Body of pancreas (tissue), 4 donors: ENCODE data around the gene CENATAC. TPM values are rescaled to one million over a fixed set of nuclear protein-coding genes. Genes with fewer than 3 reads are reported as not detected.

Experiments used
- ATAC-seq: fragments of 150-250 bp; one replicate; pipeline ENCODE4 v1.9.1; 2016
- DNase-seq, 4 donors: peaks; one replicate each; pipeline ENCODE4 v3.0.0-alpha.2; 2019
- H3K27ac ChIP-seq, 4 donors: fragments of 200-600 bp; sonication (generic); 1 replicate in 3 of 4; 2 replicates in 1 of 4; pipeline versions ENCODE4 v1.5.1 to v1.6.1; 2016 to 2019; ENCODE audit warnings: mild to moderate bottlenecking in 1 of 4, mixed read lengths in 1 of 4, moderate library complexity in 1 of 4
- H3K27me3 ChIP-seq, 2 donors: fragments of 200-600 bp; sonication (generic); one replicate each; pipeline ENCODE4 v1.6.0; 2016; ENCODE audit warnings: mild to moderate bottlenecking in 1 of 2
- H3K36me3 ChIP-seq, 2 donors: fragments of 200-600 bp; sonication (generic); replicated peaks in 1 of 2; 2 replicates each; pipeline ENCODE4 v1.5.1; 2016; ENCODE audit warnings: low read depth in 2 of 2; ENCODE audit not compliant: insufficient read depth in 1 of 2
- H3K4me1 ChIP-seq: fragments of 200-600 bp; sonication (generic); one replicate; pipeline ENCODE4 v1.6.0; 2016
- H3K4me3 ChIP-seq, 2 donors: fragments of 200-600 bp; sonication (generic); 1 replicate in 1 of 2; 2 replicates in 1 of 2; pipeline ENCODE4 v1.5.1; 2016 to 2019
- H3K9me3 ChIP-seq, 3 donors: fragments of 200-600 bp; sonication (generic); 1 replicate in 2 of 3; 2 replicates in 1 of 3; pipeline ENCODE4 v1.5.1; 2016
- POLR2A ChIP-seq, 3 donors: fragments of 450-650 bp; IDR thresholded peaks; one replicate each; pipeline ENCODE4 v1.6.1; 2016; ENCODE audit warnings: antibody characterized with exemption in 3 of 3, mild to moderate bottlenecking in 2 of 3
- WGBS, 2 donors: methylation state at CpG; one replicate each; pipeline ENCODE4 v1.1.5; 2017; 5-methylcytosine and 5-hydroxymethylcytosine counted together
- intact Hi-C: fragments of 100-400 bp; cut with DNase I; formaldehyde crosslinking; loops from one replicate; pipeline ENCODE4 v1.15.1; 2023
- microRNA-seq, 2 donors: library from miRNA; unstranded; fragments of <30 nt; microRNA quantifications; one replicate each; pipeline ENCODE4, GENCODE V29; 2016; ENCODE audit warnings: borderline number of aligned reads in 2 of 2, borderline replicate concordance in 2 of 2
- small RNA-seq: library from RNA; depleted of rRNA; stranded (forward); fragments of <200 nt; gene quantifications from one replicate; pipeline ENCODE3, GENCODE V24; 2016
- total RNA-seq, 2 donors: library from RNA; depleted of rRNA; stranded (reverse); fragments of >200 nt; gene quantifications; one replicate each; pipeline ENCODE4 v1.1.0, GENCODE V29; 2016
- TF ChIP-seq, protein P1 (sequence below), 7 experiments: fragments of 450-650 bp in 4 of 7; fragments of 200-600 bp in 3 of 7; sonication (generic) in 3 of 7; IDR thresholded peaks; one replicate each; pipeline ENCODE4 v1.5.1; 2016 to 2019; ENCODE audit warnings: antibody characterized with exemption in 7 of 7

CENATAC gene
- total RNA-seq, 2 donors from 2014 or later, result 68.7 to 95.9 TPM

DNA sequence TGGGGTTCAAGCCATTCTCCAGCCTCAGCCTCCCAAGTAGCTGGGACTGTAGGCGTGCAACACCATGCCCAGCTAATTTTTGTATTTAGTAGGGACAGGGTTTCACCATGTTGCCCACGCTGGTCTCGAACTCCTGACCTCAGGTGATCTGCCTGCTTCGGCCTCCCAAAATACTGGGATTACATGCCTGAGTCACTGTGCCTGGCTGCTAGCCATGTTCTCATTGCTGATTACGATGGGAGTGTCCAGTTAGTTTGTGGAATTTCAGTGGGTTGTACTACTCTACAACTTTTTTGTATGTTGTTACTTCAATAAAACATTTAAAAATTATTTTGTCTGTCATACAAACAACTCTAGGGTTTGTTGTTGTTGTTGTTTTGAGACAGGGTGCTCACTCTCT is 64.8 kb downstream of the CENATAC start:
- ATAC-seq (no peak), DNase-seq (peak; percentile 63 to 78 (median 72))
- no peak overlapping the region for H3K4me3 ChIP-seq
- no peaks in the 10 kb centered on the region for H3K27me3 ChIP-seq
- WGBS, 2 donors, result 58 to 59% methylated on average over 5 of the region's 5 CpGs
- no peaks in the 10 kb centered on the region for H3K36me3 ChIP-seq
- H3K27ac ChIP-seq, result peak overlapping the region in 3 of 4 donors; percentile 59 to 75 (median 67)
- intact Hi-C loops, result no loop called here
- H3K9me3 ChIP-seq, result no peaks in the 10 kb centered on the region
- peaks cover 57% of the 10 kb centered on the region for H3K4me1 ChIP-seq
- no peak for TF ChIP-seq POLR2A (IDR thresholded peaks at IDR 0.05)
- TF ChIP-seq, protein P1, sequence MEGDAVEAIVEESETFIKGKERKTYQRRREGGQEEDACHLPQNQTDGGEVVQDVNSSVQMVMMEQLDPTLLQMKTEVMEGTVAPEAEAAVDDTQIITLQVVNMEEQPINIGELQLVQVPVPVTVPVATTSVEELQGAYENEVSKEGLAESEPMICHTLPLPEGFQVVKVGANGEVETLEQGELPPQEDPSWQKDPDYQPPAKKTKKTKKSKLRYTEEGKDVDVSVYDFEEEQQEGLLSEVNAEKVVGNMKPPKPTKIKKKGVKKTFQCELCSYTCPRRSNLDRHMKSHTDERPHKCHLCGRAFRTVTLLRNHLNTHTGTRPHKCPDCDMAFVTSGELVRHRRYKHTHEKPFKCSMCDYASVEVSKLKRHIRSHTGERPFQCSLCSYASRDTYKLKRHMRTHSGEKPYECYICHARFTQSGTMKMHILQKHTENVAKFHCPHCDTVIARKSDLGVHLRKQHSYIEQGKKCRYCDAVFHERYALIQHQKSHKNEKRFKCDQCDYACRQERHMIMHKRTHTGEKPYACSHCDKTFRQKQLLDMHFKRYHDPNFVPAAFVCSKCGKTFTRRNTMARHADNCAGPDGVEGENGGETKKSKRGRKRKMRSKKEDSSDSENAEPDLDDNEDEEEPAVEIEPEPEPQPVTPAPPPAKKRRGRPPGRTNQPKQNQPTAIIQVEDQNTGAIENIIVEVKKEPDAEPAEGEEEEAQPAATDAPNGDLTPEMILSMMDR (IDR thresholded peaks at IDR 0.05), result no peak

DNA sequence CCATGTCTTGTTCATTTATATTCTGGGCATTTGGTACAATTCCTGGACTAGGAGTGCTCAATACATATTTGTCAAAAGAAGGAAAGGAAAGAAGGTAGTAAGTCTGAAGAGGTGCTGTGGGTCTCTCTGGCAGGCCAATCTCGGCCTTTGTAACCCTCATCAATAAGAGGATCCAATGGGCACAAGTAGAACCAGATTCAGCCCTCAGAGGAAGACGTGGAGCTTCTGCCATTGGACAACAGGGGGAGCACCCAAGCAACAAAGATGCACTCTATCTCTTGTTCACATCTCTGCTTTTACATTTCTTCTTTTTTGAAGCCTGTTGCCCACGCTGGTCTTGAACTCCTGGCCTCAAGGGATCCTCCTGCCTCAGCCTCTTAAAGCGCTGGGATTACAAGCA is 67.4 kb downstream of the CENATAC start:
- peak overlapping the region in 2 of 4 donors; percentile 0 to 10 for H3K27ac ChIP-seq
- H3K4me3 ChIP-seq, result no peak overlapping the region
- intact Hi-C loops, result no loop called here
- ATAC-seq (no peak), DNase-seq (no peak)
- peaks cover 66% of the 10 kb centered on the region for H3K4me1 ChIP-seq
- no peak for TF ChIP-seq POLR2A (IDR thresholded peaks at IDR 0.05)
- TF ChIP-seq, protein P1 (IDR thresholded peaks at IDR 0.05), result peak in 2 of 7 experiments; percentile 3 to 28
- WGBS, 2 donors, result 74 to 83% methylated on average over 4 of the region's 4 CpGs
- H3K9me3 ChIP-seq, result no peaks in the 10 kb centered on the region
- no peaks in the 10 kb centered on the region for H3K36me3 ChIP-seq
- no peaks in the 10 kb centered on the region for H3K27me3 ChIP-seq

Small RNA genes within 50 kb of the gene (microRNA-seq; reads per million reads assigned to microRNA genes)
- gene MIR3656, result 0 reads per million in 2 donors

Small RNA genes within 50 kb of the gene (small RNA-seq; reads per million reads assigned to genes)
- gene AP003392.2 (not detected), gene RF00017 (not detected), gene RF00019 (not detected)

Other genes with a start within 250 kb of the CENATAC start
- 10 to 100 TPM; 63.3 to 69.8 TPM for gene DDX6, start 207.0 kb upstream of the CENATAC start, total RNA-seq
- not detected for gene CXCR5, start 114.2 kb upstream of the CENATAC start, total RNA-seq
- 10 to 100 TPM; 13.2 to 16.5 TPM for gene BCL9L, start 72.2 kb upstream of the CENATAC start, total RNA-seq
- not detected for gene UPK2, start 41.8 kb upstream of the CENATAC start, total RNA-seq
- not detected for gene FOXR1, start 26.4 kb upstream of the CENATAC start, total RNA-seq
- 1,000 to 10,000 TPM in 1 of 2 donors, 100 to 1,000 TPM in 1; 824 to 1,261 TPM for gene RPS25, start 20.2 kb downstream of the CENATAC start, total RNA-seq
- 10 to 100 TPM; 26.2 to 39.9 TPM for gene TRAPPC4, start 20.6 kb downstream of the CENATAC start, total RNA-seq
- 10 to 100 TPM; 64.6 to 90.3 TPM for gene SLC37A4, start 32.7 kb downstream of the CENATAC start, total RNA-seq
- gene HYOU1, start 59.1 kb downstream of the CENATAC start, total RNA-seq, result 100 to 1,000 TPM; 121 to 218 TPM
- gene VPS11, start 69.7 kb downstream of the CENATAC start, total RNA-seq, result 10 to 100 TPM; 17.6 to 50.1 TPM
- gene HMBS, start 86.7 kb downstream of the CENATAC start, total RNA-seq, result 10 to 100 TPM in 1 of 2 donors, 1 to 10 TPM in 1; 7.6 to 16.1 TPM
- gene DPAGT1, start 103.7 kb downstream of the CENATAC start, total RNA-seq, result 10 to 100 TPM; 26.7 to 62.6 TPM
- 10 to 100 TPM in 1 of 2 donors, 1 to 10 TPM in 1; 5.4 to 20.8 TPM for gene C2CD2L, start 109.2 kb downstream of the CENATAC start, total RNA-seq
- gene HINFP, start 123.4 kb downstream of the CENATAC start, total RNA-seq, result 10 to 100 TPM; 11.9 to 28.3 TPM
- under 1 TPM in 1 of 2 donors, not detected in 1; 0.33 TPM for gene ABCG4, start 150.9 kb downstream of the CENATAC start, total RNA-seq
- gene NLRX1, start 170.6 kb downstream of the CENATAC start, total RNA-seq, result 10 to 100 TPM in 1 of 2 donors, 1 to 10 TPM in 1; 9.3 to 30.7 TPM
- 1 to 10 TPM in 1 of 2 donors, not detected in 1; 3.6 TPM for gene NHERF4, start 187.3 kb downstream of the CENATAC start, total RNA-seq
- 1 to 10 TPM; 3.0 to 6.5 TPM for gene CBL, start 208.2 kb downstream of the CENATAC start, total RNA-seq